Small intestine (tissue), 16 donors: Measurements from ENCODE around the gene LMNTD2. TPM values are rescaled to one million over a fixed set of nuclear protein-coding genes. Genes with fewer than 3 reads are reported as not detected.

Experiments
- DNase-seq, 2 donors: peaks; one replicate each; pipeline versions ENCODE4 v3.0.0 to v3.0.0-alpha.2; 2013
- FAIRE-seq: peaks from 2 replicates; lab custom pipeline; 2012; peaks lifted over from hg19 to GRCh38; lab: Jason Lieb, UNC
- H3K27ac ChIP-seq, 3 donors: one replicate each; pipeline ENCODE4 v1.5.1; 2013; ENCODE audit warnings: low read length in 2 of 3, mild to moderate bottlenecking in 2 of 3, control low read depth in 1 of 3, inconsistent platforms in 1 of 3, low read depth in 1 of 3, moderate library complexity in 1 of 3
- H3K27me3 ChIP-seq, 3 donors: one replicate each; pipeline ENCODE4 v1.6.1; 2013; ENCODE audit warnings: low read length in 3 of 3, inconsistent platforms in 1 of 3; ENCODE audit not compliant: control insufficient read depth in 3 of 3, insufficient read depth in 3 of 3
- H3K36me3 ChIP-seq, 3 donors: one replicate each; pipeline ENCODE4 v1.6.1; 2013; ENCODE audit warnings: low read length in 3 of 3, inconsistent platforms in 1 of 3, low read depth in 1 of 3, mild to moderate bottlenecking in 1 of 3, moderate library complexity in 1 of 3; ENCODE audit not compliant: control insufficient read depth in 3 of 3, insufficient read depth in 2 of 3
- H3K4me1 ChIP-seq, 3 donors: one replicate each; pipeline ENCODE4 v1.6.1; 2013; ENCODE audit warnings: low read length in 2 of 3, inconsistent platforms in 1 of 3, low read depth in 1 of 3, mild to moderate bottlenecking in 1 of 3, moderate library complexity in 1 of 3; ENCODE audit not compliant: control insufficient read depth in 3 of 3, insufficient read depth in 2 of 3
- H3K4me3 ChIP-seq, 3 donors: one replicate each; pipeline ENCODE4 v1.5.1; 2013; ENCODE audit warnings: low read length in 3 of 3, control low read depth in 1 of 3, inconsistent platforms in 1 of 3, low read depth in 1 of 3, mild to moderate bottlenecking in 1 of 3, moderate library complexity in 1 of 3
- H3K9me3 ChIP-seq, 2 donors: one replicate each; pipeline ENCODE4 v1.6.1; 2013; ENCODE audit warnings: low read depth in 1 of 2, low read length in 1 of 2; ENCODE audit not compliant: control insufficient read depth in 2 of 2, insufficient read depth in 1 of 2
- WGBS, 3 donors: extraction: QIAGEN DNeasy Blood & Tissue Kit; methylation state at CpG; one replicate each; pipeline ENCODE4 v1.1.7; 2013; 5-methylcytosine and 5-hydroxymethylcytosine counted together
- long read RNA-seq, 10 donors: transcript quantifications; one replicate each; lab custom pipeline, GENCODE V29; 2026
- polyA plus RNA-seq, 4 donors: library from polyadenylated mRNA; stranded (reverse) in 3 of 4; unstranded in 1 of 4; fragments of 200-250 nt in 3 of 4; fragments of 120-200 nt in 1 of 4; gene quantifications; one replicate each; pipeline versions ENCODE4 v1.2.1 to v1.2.3, GENCODE V29; 2013
- donor health status: healthy with polysubstance abuse.
- donor health status: control.
- donor health status: control.
- donor health status: Bipolar disorder and iron deficiency.
- donor health status: healthy.

LMNTD2 gene
- polyA plus RNA-seq: 10 to 100 TPM in 2 of 4 donors, 1 to 10 TPM in 2; 4.7 to 26.4 (median 11.9) TPM
- long read RNA-seq, donor 1, partial matches to known transcripts: 19 of 52 reads
- long read RNA-seq, donor 1, other reads (novel, unspliced or antisense): 32 of 52 reads
- long read RNA-seq, donor 2: 0 reads
- long read RNA-seq, donor 3: 0 reads
- long read RNA-seq, donor 4: 0 reads
- long read RNA-seq, donor 5: 0 reads
- long read RNA-seq, donor 6: 0 reads
- long read RNA-seq, donor 7: 0 reads
- long read RNA-seq, donor 8: 0 reads
- long read RNA-seq, donor 9: 0 reads
- long read RNA-seq, donor 10, partial matches to known transcripts: 23 of 29 reads
- long read RNA-seq, donor 10, other reads (novel, unspliced or antisense): 6 of 29 reads

- H3K27me3 ChIP-seq: peaks cover 0 to 32% (median 0%) of the 10 kb centered on the region in 3 donors
- peaks cover 0 to 32% (median 7%) of the 10 kb centered on the region in 3 donors for H3K36me3 ChIP-seq
- no peak for FAIRE-seq
- no peaks in the 10 kb centered on the region for H3K9me3 ChIP-seq
- peak within 1 kb of the TSS; percentile 70 to 92 (median 84) for H3K4me3 ChIP-seq
- peaks cover 0 to 38% (median 0%) of the 10 kb centered on the region in 3 donors for H3K4me1 ChIP-seq
- DNase-seq: peak; percentile 94
- WGBS, 3 donors: 0 to 7% (median 1%) methylated on average over 35 to 95 of the region's 95 CpGs
- H3K27ac ChIP-seq: peak within 1 kb of the TSS; percentile 95 to 100 (median 96)
Observed at GRCh38 chr11:560305-561147, at the start of gene LMNTD2, which contains the start of gene RASSF7. Gene LMNTD2 (minus strand): TSS chr11:560738. CDS start chr11:560716, 22 bp downstream. Gene RASSF7 (plus strand): TSS chr11:560970. CDS start chr11:561769, 799 bp downstream.

GRCh38 chr11:609341-609811 lies 48.8 kb upstream of the LMNTD2 start:
- Histone ChIP-seq H3K4me1 (peaks cover 4 to 12% (median 7%) of the 10 kb centered on the region in 3 donors), H3K4me3 (no peak overlapping the region), H3K36me3 (peaks cover 43 to 99% (median 45%) of the 10 kb centered on the region in 3 donors), H3K9me3 (no peaks in the 10 kb centered on the region), H3K27me3 (no peaks in the 10 kb centered on the region), H3K27ac (no peak overlapping the region)
- no peak for DNase-seq
- FAIRE-seq: no peak
- 90 to 92% (median 91%) methylated on average over 21 to 28 of the region's 28 CpGs for WGBS, 3 donors

- Histone ChIP-seq H3K27me3 (no peaks in the 10 kb centered on the region), H3K27ac (no peak overlapping the region), H3K36me3 (peaks cover 47 to 99% (median 49%) of the 10 kb centered on the region in 3 donors), H3K4me1 (peaks cover 2 to 7% (median 4%) of the 10 kb centered on the region in 3 donors), H3K9me3 (no peaks in the 10 kb centered on the region), H3K4me3 (no peak overlapping the region)
- FAIRE-seq (no peak), DNase-seq (no peak)
- WGBS, 3 donors: 81 to 93% (median 82%) methylated on average over 28 of the region's 28 CpGs
Observed at GRCh38 chr11:608791-609251, 48.3 kb upstream of the LMNTD2 start.

GRCh38 chr11:607971-608659 lies 47.6 kb upstream of the LMNTD2 start:
- Histone ChIP-seq H3K4me1 (peaks cover 0 to 3% (median 2%) of the 10 kb centered on the region in 3 donors), H3K27me3 (no peaks in the 10 kb centered on the region), H3K4me3 (no peak overlapping the region), H3K27ac (no peak overlapping the region), H3K9me3 (no peaks in the 10 kb centered on the region), H3K36me3 (peaks cover 48 to 100% (median 52%) of the 10 kb centered on the region in 3 donors)
- FAIRE-seq (no peak), DNase-seq (no peak)
- WGBS, 3 donors: 91 to 94% (median 93%) methylated on average over 44 to 45 of the region's 45 CpGs

GRCh38 chr11:607020-607780 lies 46.7 kb upstream of the LMNTD2 start:
- Histone ChIP-seq H3K36me3 (peaks cover 42 to 100% (median 53%) of the 10 kb centered on the region in 3 donors), H3K4me3 (no peak overlapping the region), H3K27ac (no peak overlapping the region), H3K27me3 (no peaks in the 10 kb centered on the region), H3K9me3 (no peaks in the 10 kb centered on the region), H3K4me1 (no peaks in the 10 kb centered on the region)
- no peak for FAIRE-seq
- WGBS, 3 donors: 91 to 93% (median 92%) methylated on average over 34 to 35 of the region's 35 CpGs
- no peak for DNase-seq

- H3K36me3 ChIP-seq: peaks cover 47 to 100% (median 58%) of the 10 kb centered on the region in 3 donors
- H3K9me3 ChIP-seq: no peaks in the 10 kb centered on the region
- H3K27me3 ChIP-seq: no peaks in the 10 kb centered on the region
- H3K27ac ChIP-seq: no peak overlapping the region
- WGBS, 3 donors: 60 to 82% (median 75%) methylated on average over 13 to 19 of the region's 19 CpGs
- H3K4me3 ChIP-seq: no peak overlapping the region
- no peak for DNase-seq
- no peak for FAIRE-seq
- no peaks in the 10 kb centered on the region for H3K4me1 ChIP-seq
Observed at GRCh38 chr11:606245-606644, 45.7 kb upstream of the LMNTD2 start.

GRCh38 chr11:605286-606129 lies 45.0 kb upstream of the LMNTD2 start:
- WGBS, 3 donors: 93 to 96% (median 95%) methylated on average over 33 of the region's 33 CpGs
- Histone ChIP-seq H3K4me1 (no peaks in the 10 kb centered on the region), H3K27ac (no peak overlapping the region), H3K4me3 (no peak overlapping the region), H3K36me3 (peaks cover 47 to 98% (median 53%) of the 10 kb centered on the region in 3 donors), H3K27me3 (no peaks in the 10 kb centered on the region), H3K9me3 (no peaks in the 10 kb centered on the region)
- no peak for DNase-seq
- no peak for FAIRE-seq
